ENCODE measurements around the gene GGT6. TPM values are rescaled to one million over a fixed set of nuclear protein-coding genes. Genes with fewer than 3 reads are reported as not detected.
A peak's percentile ranks its signal among the peaks of the same experiment; 100 is the strongest.

GGT6 gene
- total RNA-seq, 3 donors from 2014 or later: 98.0 to 219 (median 189) TPM

- Histone ChIP-seq H3K36me3 (ENCODE audit: low read depth) (no peaks in the 10 kb centered on the region), H3K4me1 (ENCODE audit: low read depth) (peaks cover 11% of the 10 kb centered on the region), H3K9me3 (no peaks in the 10 kb centered on the region), H3K4me3 (no peak overlapping the region)
- DNase-seq (no peak), ATAC-seq (peak; percentile 4)
- TF ChIP-seq CTCF (IDR thresholded peaks at IDR 0.05): no peak
- intact Hi-C loops (cut with DNase I, micrococcal nuclease): no loop called here
Observed at GRCh38 chr17:4540687-4541327, 19.6 kb downstream of the GGT6 start.

- no peaks in the 10 kb centered on the region for H3K36me3 ChIP-seq (ENCODE audit: low read depth)
- no peak for TF ChIP-seq CTCF (IDR thresholded peaks at IDR 0.05)
- peaks cover 11% of the 10 kb centered on the region for H3K4me1 ChIP-seq (ENCODE audit: low read depth)
- DNase-seq: no peak
- intact Hi-C loops (cut with DNase I, micrococcal nuclease): no loop called here
- ATAC-seq: peak; percentile 4
- H3K4me3 ChIP-seq: no peak overlapping the region
- H3K9me3 ChIP-seq: no peaks in the 10 kb centered on the region
Observed at GRCh38 chr17:4540224-4540651, 20.1 kb downstream of the GGT6 start.

- H3K9me3 ChIP-seq: no peaks in the 10 kb centered on the region
- intact Hi-C loops (cut with DNase I, micrococcal nuclease): no loop called here
- no peak for TF ChIP-seq CTCF (IDR thresholded peaks at IDR 0.05)
- H3K4me1 ChIP-seq (ENCODE audit: low read depth): peaks cover 14% of the 10 kb centered on the region
- H3K36me3 ChIP-seq (ENCODE audit: low read depth): no peaks in the 10 kb centered on the region
- ATAC-seq (no peak), DNase-seq (no peak)
- no peak overlapping the region for H3K4me3 ChIP-seq
Observed at GRCh38 chr17:4539576-4540223, 20.7 kb downstream of the GGT6 start.

GRCh38 chr17:4539025-4539424 lies 21.4 kb downstream of the GGT6 start:
- H3K4me1 ChIP-seq (ENCODE audit: low read depth): peaks cover 21% of the 10 kb centered on the region
- intact Hi-C loops (cut with DNase I, micrococcal nuclease): no loop called here
- H3K9me3 ChIP-seq: no peaks in the 10 kb centered on the region
- no peak overlapping the region for H3K4me3 ChIP-seq
- ATAC-seq (no peak), DNase-seq (no peak)
- TF ChIP-seq CTCF (IDR thresholded peaks at IDR 0.05): no peak
- H3K36me3 ChIP-seq (ENCODE audit: low read depth): no peaks in the 10 kb centered on the region

- ATAC-seq: no peak
- H3K9me3 ChIP-seq: no peaks in the 10 kb centered on the region
- H3K4me1 ChIP-seq (ENCODE audit: low read depth): peaks cover 23% of the 10 kb centered on the region
- no peak for DNase-seq
- TF ChIP-seq CTCF (IDR thresholded peaks at IDR 0.05): no peak
- H3K36me3 ChIP-seq (ENCODE audit: low read depth): no peaks in the 10 kb centered on the region
- no peak overlapping the region for H3K4me3 ChIP-seq
- intact Hi-C loops (cut with DNase I, micrococcal nuclease): no loop called here
Observed at GRCh38 chr17:4538236-4539002, 22.0 kb downstream of the GGT6 start.
